Stomach (tissue), 4 donors: ENCODE measurements around the gene DCAKD.

ENCODE experiments used
- CTCF ChIP-seq, 7 experiments: fragments of 450-650 bp in 4 of 7; fragments of 200-600 bp in 3 of 7; sonication (generic) in 3 of 7; IDR thresholded peaks; one replicate each; pipeline ENCODE4 v1.5.1; 2016 to 2019; ENCODE audit warnings: antibody characterized with exemption in 7 of 7, control low read depth in 2 of 7, mild to moderate bottlenecking in 1 of 7
- POLR2A ChIP-seq, 4 donors: fragments of 450-650 bp; IDR thresholded peaks; one replicate each; pipeline ENCODE4 v1.6.1; 2016; ENCODE audit warnings: antibody characterized with exemption in 4 of 4, control low read depth in 2 of 4, mild to moderate bottlenecking in 1 of 4, moderate library complexity in 1 of 4

DNA sequence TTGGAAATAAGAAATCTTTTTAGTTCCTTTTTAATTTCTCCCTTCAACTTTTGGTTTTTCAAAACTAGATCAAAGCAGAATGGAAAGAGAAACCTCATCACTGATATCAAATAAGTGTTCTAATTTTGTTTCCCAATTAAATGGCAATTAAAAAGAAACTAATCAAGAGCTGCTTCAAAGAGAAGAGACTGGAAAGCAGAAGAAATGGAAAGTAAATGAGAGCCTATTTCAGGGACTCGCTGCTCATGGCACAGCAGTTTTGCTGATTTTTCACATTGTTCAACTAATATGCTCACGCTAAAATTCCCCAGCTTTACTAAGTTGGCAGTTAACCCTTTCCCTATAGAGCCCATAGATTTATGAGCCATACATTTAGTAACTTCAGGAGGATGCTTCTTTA is 16.2 kb upstream of the DCAKD start:
- TF ChIP-seq CTCF (IDR thresholded peaks at IDR 0.05) (no peak), POLR2A (IDR thresholded peaks at IDR 0.05) (no peak)
